Subcutaneous abdominal adipose tissue (tissue), 5 donors: ENCODE data around the gene TBC1D16.
"Not testable (repeated sequence)": the region's sequence is repeated elsewhere in the genome, so short reads cannot be mapped to it uniquely, and the experiment has no call there.

ENCODE experiments used
- H3K27ac ChIP-seq: one replicate; pipeline ENCODE4 v1.7.0; 2013; ENCODE audit warnings: low read depth, mild to moderate bottlenecking, inconsistent platforms, low read length, moderate library complexity
- H3K27me3 ChIP-seq, 5 donors: one replicate each; pipeline ENCODE4 v1.7.0; 2013; ENCODE audit warnings: low read length in 5 of 5, inconsistent platforms in 1 of 5; ENCODE audit not compliant: control insufficient read depth in 5 of 5, insufficient read depth in 4 of 5
- H3K36me3 ChIP-seq, 5 donors: one replicate each; pipeline ENCODE4 v1.7.0; 2013; ENCODE audit warnings: low read length in 5 of 5; ENCODE audit not compliant: control insufficient read depth in 5 of 5, insufficient read depth in 5 of 5
- H3K4me1 ChIP-seq, 5 donors: one replicate each; pipeline ENCODE4 v1.7.0; 2013; ENCODE audit warnings: low read length in 5 of 5, mild to moderate bottlenecking in 3 of 5, moderate library complexity in 1 of 5; ENCODE audit not compliant: control insufficient read depth in 5 of 5, insufficient read depth in 5 of 5
- H3K4me3 ChIP-seq, 5 donors: one replicate each; pipeline ENCODE4 v1.7.0; 2013; ENCODE audit warnings: low read length in 5 of 5, low read depth in 1 of 5
- H3K9ac ChIP-seq, 5 donors: one replicate each; pipeline ENCODE4 v1.7.0; 2013; ENCODE audit warnings: low read length in 5 of 5, mild to moderate bottlenecking in 4 of 5, moderate library complexity in 3 of 5
- H3K9me3 ChIP-seq, 5 donors: one replicate each; pipeline ENCODE4 v1.7.0; 2013; ENCODE audit warnings: low read length in 5 of 5; ENCODE audit not compliant: control insufficient read depth in 5 of 5
- donor health status: healthy.
- donor health status: healthy.
- donor health status: healthy.
- donor health status: healthy.
- donor health status: healthy.

TBC1D16 gene

DNA sequence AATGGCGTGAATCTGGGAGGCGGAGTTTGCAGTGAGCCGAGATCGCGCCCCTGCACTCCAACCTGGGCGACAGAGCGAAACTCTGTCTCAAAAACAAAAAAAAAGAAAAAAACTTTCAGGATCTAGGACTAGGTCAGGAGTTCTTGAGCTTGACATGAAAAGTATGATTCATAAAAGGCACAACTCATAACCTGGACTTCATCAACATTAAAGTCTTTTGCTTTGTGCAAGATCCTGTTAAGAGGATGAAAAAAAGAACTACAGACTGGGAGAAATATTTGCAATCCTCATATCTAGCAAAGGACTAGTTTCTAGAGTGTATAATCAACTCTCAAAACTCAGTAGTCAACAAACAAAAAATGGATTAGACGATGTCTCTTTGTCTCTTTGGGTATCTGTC lies 40.0 kb downstream of the TBC1D16 start:
- no peak overlapping the region for H3K4me3 ChIP-seq
- H3K4me1 ChIP-seq, result peaks cover 12 to 44% (median 42%) of the 10 kb centered on the region in 5 donors
- no peaks in the 10 kb centered on the region for H3K9me3 ChIP-seq
- H3K36me3 ChIP-seq, result peaks cover 0 to 7% (median 6%) of the 10 kb centered on the region in 5 donors
- H3K27ac ChIP-seq, result no peak overlapping the region
- no peak overlapping the region for H3K9ac ChIP-seq
- no peaks in the 10 kb centered on the region for H3K27me3 ChIP-seq

- no peaks in the 10 kb centered on the region for H3K27me3 ChIP-seq
- no peaks in the 10 kb centered on the region for H3K36me3 ChIP-seq
- peaks cover 12 to 54% (median 45%) of the 10 kb centered on the region in 5 donors for H3K4me1 ChIP-seq
- no peak overlapping the region for H3K27ac ChIP-seq
- H3K9ac ChIP-seq, result no peak overlapping the region
- H3K4me3 ChIP-seq, result no peak overlapping the region
- no peaks in the 10 kb centered on the region for H3K9me3 ChIP-seq
Observed at GRCh38 chr17:79994602-79995001, 41.1 kb downstream of the TBC1D16 start.

DNA sequence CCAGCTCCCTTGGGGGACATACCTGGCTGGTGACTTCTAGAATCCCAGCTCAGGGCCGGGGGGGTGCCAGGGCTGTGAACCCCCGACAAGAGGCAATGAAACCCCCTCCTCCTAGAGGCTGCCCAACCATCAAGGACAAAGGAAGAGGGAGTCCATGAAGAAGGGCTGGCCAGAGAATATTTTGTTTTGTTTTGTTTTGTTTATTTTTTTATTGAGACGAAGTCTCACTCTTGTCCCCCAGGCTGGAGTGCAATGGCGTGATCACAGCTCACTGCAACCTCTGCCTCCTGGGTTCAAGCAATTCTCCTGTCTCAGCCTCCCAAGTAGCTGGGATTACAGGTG lies 41.5 kb downstream of the TBC1D16 start:
- Histone ChIP-seq H3K4me1 (peaks cover 13 to 58% (median 49%) of the 10 kb centered on the region in 5 donors), H3K4me3 (peak overlapping the region in 2 of 5 donors; percentile 36 to 46)
- not testable (repeated sequence) for H3K27me3 ChIP-seq, H3K27ac ChIP-seq, H3K9me3 ChIP-seq, H3K9ac ChIP-seq, H3K36me3 ChIP-seq

GRCh38 chr17:79993390-79994227 lies 42.1 kb downstream of the TBC1D16 start:
- Histone ChIP-seq H3K4me3 (peak overlapping the region in 3 of 5 donors; percentile 29 to 46 (median 36)), H3K27ac (no peak overlapping the region), H3K36me3 (no peaks in the 10 kb centered on the region), H3K9me3 (no peaks in the 10 kb centered on the region), H3K9ac (peak overlapping the region in 2 of 5 donors; percentile 11 to 48), H3K27me3 (no peaks in the 10 kb centered on the region), H3K4me1 (peaks cover 13 to 63% (median 55%) of the 10 kb centered on the region in 5 donors)

- Histone ChIP-seq H3K27me3 (no peaks in the 10 kb centered on the region), H3K36me3 (no peaks in the 10 kb centered on the region), H3K4me3 (peak overlapping the region in 1 of 5 donors; percentile 9), H3K9ac (peak overlapping the region in 1 of 5 donors; percentile 2), H3K4me1 (peaks cover 15 to 70% (median 62%) of the 10 kb centered on the region in 5 donors), H3K27ac (no peak overlapping the region), H3K9me3 (no peaks in the 10 kb centered on the region)
Observed at GRCh38 chr17:79992649-79993389, 42.9 kb downstream of the TBC1D16 start.

DNA sequence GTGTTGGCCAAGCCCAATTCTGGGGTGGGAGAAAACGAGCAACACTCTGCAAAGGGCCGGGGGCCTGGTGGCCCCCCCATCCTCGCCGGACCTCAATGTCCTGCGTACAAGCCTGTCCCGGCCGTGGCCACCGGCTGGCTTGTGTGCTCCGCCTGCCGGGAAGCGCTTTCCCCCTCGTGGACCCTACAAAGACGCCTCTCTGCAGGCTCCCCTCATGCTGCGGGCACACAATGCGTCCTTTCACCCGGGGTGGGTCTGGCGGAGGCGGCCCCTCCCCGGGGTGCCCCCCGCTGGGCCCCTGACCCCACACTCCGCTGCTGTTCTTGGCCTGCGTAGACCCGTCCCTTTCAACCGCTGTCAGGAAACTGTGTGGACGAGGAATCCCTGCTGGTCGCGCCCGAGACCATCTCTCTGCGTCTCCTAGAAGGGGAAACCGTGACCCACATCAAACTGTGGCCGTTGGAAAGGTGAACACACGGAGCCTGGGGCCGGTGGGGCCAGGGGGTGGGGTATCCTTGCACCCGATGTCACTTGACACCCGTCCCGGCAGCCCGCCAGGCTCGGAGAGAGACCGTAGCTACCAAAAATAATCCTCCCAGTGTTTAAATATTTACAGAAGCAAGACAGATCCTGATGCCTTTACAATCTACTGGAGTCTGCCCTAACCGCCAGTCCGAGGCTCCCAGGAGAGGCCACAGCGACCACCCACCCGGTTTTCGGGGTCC lies 43.6 kb downstream of the TBC1D16 start:
- Histone ChIP-seq H3K36me3 (no peaks in the 10 kb centered on the region), H3K27me3 (no peaks in the 10 kb centered on the region), H3K9me3 (no peaks in the 10 kb centered on the region), H3K4me3 (peak overlapping the region in 1 of 5 donors; percentile 38), H3K9ac (peak overlapping the region in 1 of 5 donors; percentile 2), H3K4me1 (peaks cover 17 to 70% (median 63%) of the 10 kb centered on the region in 5 donors), H3K27ac (no peak overlapping the region)

DNA sequence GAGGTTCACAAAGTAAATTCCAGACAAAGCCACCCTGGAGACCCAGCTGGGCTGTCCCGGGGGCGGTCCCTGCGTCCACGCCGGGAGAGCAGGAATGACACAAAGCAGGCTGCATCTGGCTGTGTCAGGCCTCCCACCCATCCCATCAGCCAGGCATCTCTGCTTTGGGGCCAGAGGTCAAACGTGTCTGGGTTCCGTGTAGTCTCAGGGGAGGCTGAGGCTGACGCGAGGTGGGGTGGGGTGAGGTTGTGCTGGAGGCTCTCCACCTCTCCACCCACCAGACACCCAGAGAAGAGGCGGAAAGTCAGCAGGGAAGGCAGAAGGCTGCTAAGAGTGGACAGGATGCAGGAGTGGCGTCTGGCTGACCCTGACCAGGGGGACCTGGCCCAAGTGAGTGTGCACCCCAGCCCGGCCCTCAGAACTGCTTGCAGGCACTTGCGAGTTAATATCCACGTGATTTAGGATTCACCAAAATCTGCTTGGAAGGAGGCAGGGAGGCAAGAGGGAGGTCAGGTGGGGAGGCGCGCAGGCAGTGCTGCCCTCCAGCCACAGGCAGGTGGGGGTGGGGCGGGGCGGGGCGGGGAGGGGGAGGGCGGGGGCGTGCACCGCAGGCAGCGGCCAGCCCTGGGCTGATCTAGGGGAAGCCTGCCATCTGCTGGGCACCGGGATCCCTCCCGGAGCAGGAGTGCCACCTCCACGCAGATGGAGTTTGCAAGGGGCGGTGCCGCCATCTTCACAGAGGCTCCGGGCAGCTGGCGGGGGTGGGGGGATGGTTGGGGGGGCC lies 44.3 kb downstream of the TBC1D16 start:
- Histone ChIP-seq H3K27me3 (no peaks in the 10 kb centered on the region), H3K27ac (no peak overlapping the region), H3K36me3 (no peaks in the 10 kb centered on the region), H3K9ac (no peak overlapping the region), H3K9me3 (no peaks in the 10 kb centered on the region), H3K4me3 (no peak overlapping the region), H3K4me1 (peaks cover 16 to 74% (median 65%) of the 10 kb centered on the region in 5 donors)

DNA sequence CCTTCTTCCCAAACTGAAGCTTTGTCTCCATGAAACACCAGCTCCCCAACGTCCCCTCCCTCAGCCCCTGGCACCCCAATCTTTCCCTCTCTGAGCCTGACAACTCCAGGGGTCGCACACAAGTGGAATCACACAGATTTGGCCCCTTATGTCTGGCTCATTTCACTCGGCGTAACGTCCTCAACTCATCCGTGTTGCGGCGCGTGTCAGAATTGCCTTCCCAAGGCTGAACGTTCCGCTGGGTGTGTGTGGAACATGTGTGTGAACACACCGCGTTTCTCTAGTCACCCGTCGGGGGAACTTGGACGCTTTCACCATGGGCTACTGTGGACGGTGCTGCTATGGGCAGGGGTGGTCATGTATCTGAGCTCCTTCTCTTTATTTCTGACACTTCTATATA lies 45.0 kb downstream of the TBC1D16 start:
- Histone ChIP-seq H3K4me1 (peaks cover 16 to 74% (median 65%) of the 10 kb centered on the region in 5 donors), H3K36me3 (no peaks in the 10 kb centered on the region), H3K27ac (peak overlapping the region; percentile 37), H3K4me3 (no peak overlapping the region), H3K27me3 (no peaks in the 10 kb centered on the region), H3K9me3 (no peaks in the 10 kb centered on the region), H3K9ac (no peak overlapping the region)

- H3K27ac ChIP-seq, result peak overlapping the region; percentile 37
- H3K9me3 ChIP-seq, result no peaks in the 10 kb centered on the region
- no peaks in the 10 kb centered on the region for H3K36me3 ChIP-seq
- no peak overlapping the region for H3K9ac ChIP-seq
- no peaks in the 10 kb centered on the region for H3K27me3 ChIP-seq
- H3K4me3 ChIP-seq, result peak overlapping the region in 1 of 5 donors; percentile 11
- peaks cover 16 to 74% (median 65%) of the 10 kb centered on the region in 5 donors for H3K4me1 ChIP-seq
Observed at GRCh38 chr17:79990051-79990592, 45.5 kb downstream of the TBC1D16 start.
